K562 (cell line): Measurements from ENCODE around the gene FLG. TPM values are rescaled to one million over a fixed set of nuclear protein-coding genes. Genes with fewer than 3 reads are reported as not detected.

Source experiments
- ATAC-seq: fragments of 200-7000 bp; cut with Tn5 transposase; 3 replicates; pipeline ENCODE4 v1.9.1; 2020; ENCODE audit warnings: moderate library complexity
- BruUV-seq: library from RNA; stranded (reverse); fragments of 400-500 nt; replicated peaks from 2 replicates; lab custom pipeline; 2021; lab: Mats Ljungman, UMichigan
- CTCF ChIA-PET: fragments of 300-600 bp; formaldehyde crosslinking; extraction: SDS; loops from one replicate; lab custom pipeline; 2021; ENCODE audit warnings: low intra/inter-chr PET ratio; lab: Yijun Ruan, JAX
- POLR2A ChIA-PET: fragments of 300-600, 350-650 bp; sonication (Branson Sonifier 250); formaldehyde crosslinking; extraction: SDS; loops from one replicate; lab custom pipeline; 2021; ENCODE audit warnings: antibody characterized with exemption, inconsistent platforms; lab: Yijun Ruan, JAX
- DNase-seq, 4 experiments: peaks; one replicate each; pipeline versions ENCODE4 v3.0.0 to v3.0.0-alpha.2; 2011 to 2018; ENCODE audit warnings: low spot score in 3 of 4, mixed read lengths in 3 of 4; ENCODE audit errors: extremely low read depth in 1 of 4
- FAIRE-seq: peaks from 2 replicates; lab custom pipeline; 2011; peaks lifted over from hg19 to GRCh38; lab: Jason Lieb, UNC
- H2AFZ ChIP-seq: 2 replicates; pipeline ENCODE4 v1.6.0; 2011; ENCODE audit warnings: low read depth, low read length, control low read depth, inconsistent platforms
- H3K27ac ChIP-seq: fragments of 200-600 bp; 3 replicates; pipeline ENCODE4 v1.8.0; 2011; ENCODE audit warnings: low read depth, mild to moderate bottlenecking, control low read depth, inconsistent platforms, low read length, moderate library complexity, mixed read lengths; ENCODE audit errors: extremely low read depth
- H3K27me3 ChIP-seq, 2 experiments: fragments of 300-600 bp in 1 of 2; 2 replicates in 1 of 2; 3 replicates in 1 of 2; pipeline versions ENCODE4 v1.6.0 to v1.8.0; 2011; ENCODE audit warnings: inconsistent platforms in 2 of 2, low read length in 2 of 2, mild to moderate bottlenecking in 1 of 2, mixed read lengths in 1 of 2, moderate library complexity in 1 of 2; ENCODE audit not compliant: control insufficient read depth in 2 of 2, insufficient read depth in 2 of 2
- H3K36me3 ChIP-seq: fragments of 300-600 bp; 3 replicates; pipeline ENCODE4 v1.8.0; 2011; ENCODE audit warnings: mild to moderate bottlenecking, low read length, inconsistent platforms; ENCODE audit not compliant: control insufficient read depth, insufficient read depth
- H3K4me1 ChIP-seq, 2 experiments: fragments of 200-600 bp in 1 of 2; replicated peaks in 1 of 2; 2 replicates in 1 of 2; 3 replicates in 1 of 2; pipeline versions ENCODE4 v1.5.1 to v1.8.0; 2011; ENCODE audit warnings: inconsistent platforms in 2 of 2, low read length in 2 of 2, mild to moderate bottlenecking in 1 of 2, mixed read lengths in 1 of 2, moderate library complexity in 1 of 2; ENCODE audit not compliant: control insufficient read depth in 2 of 2, insufficient read depth in 2 of 2
- H3K4me2 ChIP-seq: 2 replicates; pipeline ENCODE4 v1.6.1; 2011; ENCODE audit warnings: low read length, control low read depth, inconsistent platforms, mixed read lengths; ENCODE audit not compliant: insufficient read depth
- H3K4me3 ChIP-seq: fragments of 200-600 bp; sonication (generic), shearing (Covaris generic); 2 replicates; pipeline ENCODE4 v1.5.1; 2016; ENCODE audit warnings: control low read depth, inconsistent platforms
- H3K79me2 ChIP-seq: fragments of 200-600 bp; 3 replicates; pipeline ENCODE4 v1.8.0; 2011; ENCODE audit warnings: low read length, inconsistent platforms; ENCODE audit not compliant: control insufficient read depth, insufficient read depth
- H3K9ac ChIP-seq, 2 experiments: 2 replicates each; pipeline versions ENCODE4 v1.6.0 to v1.6.1; 2011; ENCODE audit warnings: low read depth in 2 of 2, low read length in 2 of 2, control low read depth in 1 of 2, inconsistent platforms in 1 of 2, mild to moderate bottlenecking in 1 of 2, mixed read lengths in 1 of 2; ENCODE audit not compliant: insufficient read depth in 1 of 2
- H3K9me1 ChIP-seq: one replicate; pipeline ENCODE4 v1.6.0; 2011; ENCODE audit warnings: inconsistent platforms, mild to moderate bottlenecking, low read length, moderate library complexity; ENCODE audit not compliant: control insufficient read depth, insufficient read depth
- H3K9me3 ChIP-seq: replicated peaks from 2 replicates; pipeline ENCODE4 v1.5.1; 2011; ENCODE audit warnings: low read depth, low read length, inconsistent platforms; ENCODE audit not compliant: control insufficient read depth, insufficient read depth
- H4K20me1 ChIP-seq: replicated peaks from 2 replicates; pipeline ENCODE4 v1.6.1; 2011; ENCODE audit warnings: low read length, inconsistent platforms, mixed read lengths; ENCODE audit not compliant: control insufficient read depth, insufficient read depth
- CUX1 ChIP-seq: fragments of 200-800 bp; sonication (Bioruptor generic); IDR thresholded peaks from 2 replicates; pipeline ENCODE4 v1.6.1; 2016; ENCODE audit warnings: missing genetic modification characterization, missing compliant biosample characterization
- GATAD2A ChIP-seq: fragments of 450-650 bp; IDR thresholded peaks from 2 replicates; pipeline ENCODE4 v1.6.1; 2017
- HMG20A ChIP-seq: fragments of 450-650 bp; formaldehyde crosslinking; conservative IDR thresholded peaks from 2 replicates; pipeline ENCODE4 v1.4.0; 2020; ENCODE audit warnings: mild to moderate bottlenecking, mixed read lengths
- KAT7 ChIP-seq: sonication (generic); formaldehyde crosslinking; IDR thresholded peaks from 2 replicates; pipeline ENCODE4 v1.8.0; 2022; ENCODE audit warnings: missing genetic modification reagents, mild to moderate bottlenecking, borderline replicate concordance
- MCM2 ChIP-seq: fragments of 450-650 bp; IDR thresholded peaks from 2 replicates; pipeline ENCODE4 v1.6.1; 2017; ENCODE audit warnings: low read depth, mild to moderate bottlenecking
- NCOA6 ChIP-seq: fragments of 450-650 bp; IDR thresholded peaks from 2 replicates; pipeline ENCODE4 v1.6.1; 2017; ENCODE audit warnings: mild to moderate bottlenecking
- NR2F6 ChIP-seq: fragments of 450-650 bp; formaldehyde crosslinking; IDR thresholded peaks from 2 replicates; pipeline ENCODE4 v1.4.0; 2020; ENCODE audit warnings: mild to moderate bottlenecking
- TEAD4 ChIP-seq, 2 experiments: sonication (generic) in 1 of 2; formaldehyde crosslinking in 1 of 2; IDR thresholded peaks; 2 replicates each; pipeline versions ENCODE4 v1.6.1 to v1.8.0; 2012 to 2022; ENCODE audit warnings: borderline replicate concordance in 1 of 2, inconsistent platforms in 1 of 2, low read length in 1 of 2, mild to moderate bottlenecking in 1 of 2, missing genetic modification reagents in 1 of 2
- ZNF175 ChIP-seq: fragments of 200-800 bp; sonication (Bioruptor generic); IDR thresholded peaks from 2 replicates; pipeline ENCODE4 v1.6.1; 2016; ENCODE audit warnings: low read depth, mild to moderate bottlenecking, missing genetic modification characterization, missing compliant biosample characterization
- WGBS: fragments of 100-300 bp; shearing (Covaris generic); methylation state at CpG from one replicate; pipeline ENCODE4 v1.1.6; 2016; ENCODE audit warnings: low coverage, mixed read lengths; ENCODE audit not compliant: insufficient coverage; ENCODE audit errors: missing lambda C conversion rate; 5-methylcytosine and 5-hydroxymethylcytosine counted together
- in situ Hi-C: fragments of 300-500 bp; cut with MboI; formaldehyde crosslinking; loops from 4 replicates; pipeline ENCODE4 v1.15.0; 2018; ENCODE audit warnings: inconsistent platforms, mixed read lengths
- intact Hi-C: fragments of 100-400 bp; cut with micrococcal nuclease; formaldehyde crosslinking; loops from 2 replicates; pipeline ENCODE4 v1.14.2; 2022
- polyA plus RNA-seq, 8 experiments: library from polyadenylated mRNA; depleted of rRNA in 4 of 8; stranded (reverse) in 5 of 8; unstranded in 3 of 8; fragments of >200 nt; fragmentation: Nextera tagmentation in 2 of 8; fragmentation: Illumina TruSeq in 1 of 8; extraction: Ambion mirVana in 2 of 8; extraction: Trizol in 1 of 8; gene quantifications; 2 replicates each; pipeline versions ENCODE4 v1.2.1 to v1.2.3, GENCODE V29; 2011 to 2014; ENCODE audit warnings: inconsistent platforms in 1 of 8, missing spikeins in 1 of 8
- total RNA-seq, 7 experiments: library from RNA; depleted of rRNA in 6 of 7; stranded (reverse); fragments of >200 nt in 6 of 7; fragmentation: Illumina TruSeq in 2 of 7; extraction: Trizol in 2 of 7; gene quantifications; 2 replicates each; pipeline versions ENCODE4 v1.2.1 to v1.2.3, GENCODE V29; 2011 to 2021; ENCODE audit warnings: low replicate concordance in 1 of 7

The FLG gene
- total and polyA plus RNA-seq, 9 of the 15 experiments (the other 6 are each of a cell fraction or from before 2014, with no cell fraction given) = not detected

GRCh38 chr1:152359906-152360305 is 34.9 kb upstream of the FLG start, which contains the start of gene FLG2:
Gene FLG2, minus strand, starts transcription at chr1:152360006. Its CDS starts 1,122 bp downstream, at chr1:152358884.
- intact Hi-C loops = no loop called here
- TF ChIP-seq TEAD4 (IDR thresholded peaks at IDR 0.05; ENCODE audit: low read length) (no peak), TEAD4 (CRISPR knock-in tag; IDR thresholded peaks at IDR 0.05; ENCODE audit: borderline replicate concordance) (no peak), CUX1 (no peak), MCM2 (no peak), NCOA6 (no peak), HMG20A (CRISPR knock-in tag) (no peak), KAT7 (no peak), NR2F6 (CRISPR knock-in tag) (no peak), ZNF175 (CRISPR knock-in tag) (no peak), GATAD2A (no peak)
- Histone ChIP-seq H3K9ac (no peak within 1 kb of the TSS), H3K36me3 (no peaks in the 10 kb centered on the region), H3K4me3 (no peak within 1 kb of the TSS), H3K4me2 (no peak within 1 kb of the TSS), H2AFZ (no peak within 1 kb of the TSS), H3K27me3 (no peaks in the 10 kb centered on the region), H3K9me1 (no peaks in the 10 kb centered on the region), H4K20me1 (no peaks in the 10 kb centered on the region), H3K27ac (no peak within 1 kb of the TSS), H3K4me1 (no peaks in the 10 kb centered on the region), H3K79me2 (no peaks in the 10 kb centered on the region), H3K9me3 (no peaks in the 10 kb centered on the region)
- CTCF ChIA-PET = no interaction called here
- ATAC-seq = no peak
- POLR2A ChIA-PET = interaction anchor here (1.3 kb wide), 1 partner anchor 8 kb away, joined by 3 read pairs; no protein-coding TSS in a partner anchor
- in situ Hi-C loops = no loop called here
- no TSS peak for BruUV-seq
- no peak for FAIRE-seq
- WGBS = 0% methylated on average over 2 of the region's 2 CpGs
- no peak for DNase-seq
